Neural cell (in vitro differentiated cells): ENCODE data around the gene C1orf87.

Source experiments
- EP300 ChIP-seq: fragments of 450-650 bp; conservative IDR thresholded peaks from 2 replicates; pipeline ENCODE4 v1.6.1; 2014; ENCODE audit warnings: antibody characterized with exemption, mild to moderate bottlenecking, moderate library complexity; ENCODE audit not compliant: poor library complexity, severe bottlenecking
- TF ChIP-seq, protein P1 (sequence below): fragments of 450-650 bp; IDR thresholded peaks from 2 replicates; pipeline ENCODE4 v1.5.1; 2014; ENCODE audit warnings: antibody characterized with exemption, mild to moderate bottlenecking, moderate library complexity; ENCODE audit not compliant: poor library complexity, severe bottlenecking
- TF ChIP-seq, protein P2 (sequence below): IDR thresholded peaks from 2 replicates; pipeline ENCODE4 v1.6.1; 2012; ENCODE audit warnings: borderline replicate concordance

- no peak for TF ChIP-seq EP300
- TF ChIP-seq, protein P1, sequence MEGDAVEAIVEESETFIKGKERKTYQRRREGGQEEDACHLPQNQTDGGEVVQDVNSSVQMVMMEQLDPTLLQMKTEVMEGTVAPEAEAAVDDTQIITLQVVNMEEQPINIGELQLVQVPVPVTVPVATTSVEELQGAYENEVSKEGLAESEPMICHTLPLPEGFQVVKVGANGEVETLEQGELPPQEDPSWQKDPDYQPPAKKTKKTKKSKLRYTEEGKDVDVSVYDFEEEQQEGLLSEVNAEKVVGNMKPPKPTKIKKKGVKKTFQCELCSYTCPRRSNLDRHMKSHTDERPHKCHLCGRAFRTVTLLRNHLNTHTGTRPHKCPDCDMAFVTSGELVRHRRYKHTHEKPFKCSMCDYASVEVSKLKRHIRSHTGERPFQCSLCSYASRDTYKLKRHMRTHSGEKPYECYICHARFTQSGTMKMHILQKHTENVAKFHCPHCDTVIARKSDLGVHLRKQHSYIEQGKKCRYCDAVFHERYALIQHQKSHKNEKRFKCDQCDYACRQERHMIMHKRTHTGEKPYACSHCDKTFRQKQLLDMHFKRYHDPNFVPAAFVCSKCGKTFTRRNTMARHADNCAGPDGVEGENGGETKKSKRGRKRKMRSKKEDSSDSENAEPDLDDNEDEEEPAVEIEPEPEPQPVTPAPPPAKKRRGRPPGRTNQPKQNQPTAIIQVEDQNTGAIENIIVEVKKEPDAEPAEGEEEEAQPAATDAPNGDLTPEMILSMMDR: no peak
- TF ChIP-seq, protein P2, sequence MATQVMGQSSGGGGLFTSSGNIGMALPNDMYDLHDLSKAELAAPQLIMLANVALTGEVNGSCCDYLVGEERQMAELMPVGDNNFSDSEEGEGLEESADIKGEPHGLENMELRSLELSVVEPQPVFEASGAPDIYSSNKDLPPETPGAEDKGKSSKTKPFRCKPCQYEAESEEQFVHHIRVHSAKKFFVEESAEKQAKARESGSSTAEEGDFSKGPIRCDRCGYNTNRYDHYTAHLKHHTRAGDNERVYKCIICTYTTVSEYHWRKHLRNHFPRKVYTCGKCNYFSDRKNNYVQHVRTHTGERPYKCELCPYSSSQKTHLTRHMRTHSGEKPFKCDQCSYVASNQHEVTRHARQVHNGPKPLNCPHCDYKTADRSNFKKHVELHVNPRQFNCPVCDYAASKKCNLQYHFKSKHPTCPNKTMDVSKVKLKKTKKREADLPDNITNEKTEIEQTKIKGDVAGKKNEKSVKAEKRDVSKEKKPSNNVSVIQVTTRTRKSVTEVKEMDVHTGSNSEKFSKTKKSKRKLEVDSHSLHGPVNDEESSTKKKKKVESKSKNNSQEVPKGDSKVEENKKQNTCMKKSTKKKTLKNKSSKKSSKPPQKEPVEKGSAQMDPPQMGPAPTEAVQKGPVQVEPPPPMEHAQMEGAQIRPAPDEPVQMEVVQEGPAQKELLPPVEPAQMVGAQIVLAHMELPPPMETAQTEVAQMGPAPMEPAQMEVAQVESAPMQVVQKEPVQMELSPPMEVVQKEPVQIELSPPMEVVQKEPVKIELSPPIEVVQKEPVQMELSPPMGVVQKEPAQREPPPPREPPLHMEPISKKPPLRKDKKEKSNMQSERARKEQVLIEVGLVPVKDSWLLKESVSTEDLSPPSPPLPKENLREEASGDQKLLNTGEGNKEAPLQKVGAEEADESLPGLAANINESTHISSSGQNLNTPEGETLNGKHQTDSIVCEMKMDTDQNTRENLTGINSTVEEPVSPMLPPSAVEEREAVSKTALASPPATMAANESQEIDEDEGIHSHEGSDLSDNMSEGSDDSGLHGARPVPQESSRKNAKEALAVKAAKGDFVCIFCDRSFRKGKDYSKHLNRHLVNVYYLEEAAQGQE: no peak
Observed at GRCh38 chr1:60036856-60037460, 36.6 kb downstream of the C1orf87 start.
